ENCODE measurements around the gene SIRPD. TPM values are rescaled to one million over a fixed set of nuclear protein-coding genes. Genes with fewer than 3 reads are reported as not detected.
"Not testable (repeated sequence)": the region's sequence is repeated elsewhere in the genome, so short reads cannot be mapped to it uniquely, and the experiment has no call there.

Gene SIRPD
- total RNA-seq, 2 donors from 2014 or later, result not detected

GRCh38 chr20:1579488-1579887, 22.0 kb upstream of the SIRPD start:
- no peak overlapping the region for H3K27ac ChIP-seq
- H3K36me3 ChIP-seq, result no peaks in the 10 kb centered on the region
- no peaks in the 10 kb centered on the region for H3K4me1 ChIP-seq
- H3K4me3 ChIP-seq, result no peak overlapping the region
- TF ChIP-seq CTCF (IDR thresholded peaks at IDR 0.05), result no peak
- no peak for DNase-seq
- H3K9me3 ChIP-seq, result no peaks in the 10 kb centered on the region
- intact Hi-C loops (cut with DNase I), result no loop called here
- no peak overlapping the region for H3K9ac ChIP-seq (ENCODE audit: low read depth in 2 of 2, low read length in 2 of 2)
- H3K27me3 ChIP-seq, result no peaks in the 10 kb centered on the region

GRCh38 chr20:1577906-1578305, 20.4 kb upstream of the SIRPD start:
- no peak for TF ChIP-seq CTCF (IDR thresholded peaks at IDR 0.05)
- DNase-seq, result no peak
- H3K27me3 ChIP-seq, result no peaks in the 10 kb centered on the region
- intact Hi-C loops (cut with DNase I), result no loop called here
- no peaks in the 10 kb centered on the region for H3K36me3 ChIP-seq
- no peak overlapping the region for H3K9ac ChIP-seq (ENCODE audit: low read depth in 2 of 2, low read length in 2 of 2)
- H3K27ac ChIP-seq, result no peak overlapping the region
- H3K4me3 ChIP-seq, result no peak overlapping the region
- no peaks in the 10 kb centered on the region for H3K9me3 ChIP-seq
- no peaks in the 10 kb centered on the region for H3K4me1 ChIP-seq

- H3K27me3 ChIP-seq; H3K9me3 ChIP-seq; intact Hi-C loops (cut with DNase I); H3K36me3 ChIP-seq; H3K9ac ChIP-seq (ENCODE audit: low read depth in 2 of 2, low read length in 2 of 2); DNase-seq; H3K27ac ChIP-seq; H3K4me3 ChIP-seq; H3K4me1 ChIP-seq: not testable (repeated sequence)
Observed at GRCh38 chr20:1577313-1577712, 19.8 kb upstream of the SIRPD start.

- TF ChIP-seq CTCF (IDR thresholded peaks at IDR 0.05), result no peak
Observed at GRCh38 chr20:1576641-1577040, 19.1 kb upstream of the SIRPD start.

GRCh38 chr20:1576003-1576402, 18.5 kb upstream of the SIRPD start:
- H3K4me3 ChIP-seq; H3K27ac ChIP-seq; DNase-seq; H3K36me3 ChIP-seq; intact Hi-C loops (cut with DNase I); H3K9ac ChIP-seq (ENCODE audit: low read depth in 2 of 2, low read length in 2 of 2); H3K27me3 ChIP-seq; H3K4me1 ChIP-seq; H3K9me3 ChIP-seq: not testable (repeated sequence)

More at GRCh38 chr20:1576641-1577040, 19.1 kb upstream of the SIRPD start:
- Histone ChIP-seq H3K27ac (no peak overlapping the region), H3K36me3 (no peaks in the 10 kb centered on the region), H3K27me3 (no peaks in the 10 kb centered on the region), H3K4me3 (no peak overlapping the region), H3K4me1 (no peaks in the 10 kb centered on the region), H3K9me3 (no peaks in the 10 kb centered on the region), H3K9ac (ENCODE audit: low read depth in 2 of 2, low read length in 2 of 2) (no peak overlapping the region)
- intact Hi-C loops (cut with DNase I), result no loop called here
- no peak for DNase-seq

GRCh38 chr20:1571583-1571982, 14.1 kb upstream of the SIRPD start:
- not testable (repeated sequence) for H3K27ac ChIP-seq

GRCh38 chr20:1569415-1569881, 11.9 kb upstream of the SIRPD start:
- H3K27me3 ChIP-seq, result no peaks in the 10 kb centered on the region
- no peaks in the 10 kb centered on the region for H3K9me3 ChIP-seq
- H3K27ac ChIP-seq, result no peak overlapping the region
- intact Hi-C loops (cut with DNase I), result no loop called here
- DNase-seq, result no peak
- no peak for TF ChIP-seq CTCF (IDR thresholded peaks at IDR 0.05)
- H3K9ac ChIP-seq (ENCODE audit: low read depth in 2 of 2, low read length in 2 of 2), result no peak overlapping the region
- no peak overlapping the region for H3K4me3 ChIP-seq
- H3K36me3 ChIP-seq, result no peaks in the 10 kb centered on the region
- no peaks in the 10 kb centered on the region for H3K4me1 ChIP-seq

More at GRCh38 chr20:1571583-1571982, 14.1 kb upstream of the SIRPD start:
- H3K27me3 ChIP-seq; H3K4me3 ChIP-seq; H3K36me3 ChIP-seq; DNase-seq; H3K9me3 ChIP-seq; H3K4me1 ChIP-seq; H3K9ac ChIP-seq (ENCODE audit: low read depth in 2 of 2, low read length in 2 of 2); intact Hi-C loops (cut with DNase I): not testable (repeated sequence)

Measured in colonic mucosa (tissue), 4 donors.